SK-N-SH (cell line): ENCODE measurements around the gene IRS4. TPM values are rescaled to one million over a fixed set of nuclear protein-coding genes. Genes with fewer than 3 reads are reported as not detected.

Experiments
- CTCF ChIA-PET: fragments of 300-600, 350-600 bp; formaldehyde crosslinking; extraction: SDS; loops from one replicate; lab custom pipeline; 2021; lab: Yijun Ruan, JAX
- POLR2A ChIA-PET: fragments of 350-600 bp; sonication (Branson Sonifier 250); formaldehyde crosslinking; extraction: SDS; loops from one replicate; lab custom pipeline; 2020; ENCODE audit warnings: antibody characterized with exemption, inconsistent platforms; lab: Yijun Ruan, JAX
- DNase-seq: peaks from one replicate; pipeline ENCODE4 v3.0.0; 2012
- H2AFZ ChIP-seq: fragments of 200-600 bp; sonication (generic); 2 replicates; pipeline ENCODE4 v1.8.1; 2016; ENCODE audit warnings: antibody characterized with exemption, mild to moderate bottlenecking, low read depth
- H3F3A ChIP-seq: fragments of 200-600 bp; sonication (generic); replicated peaks from 2 replicates; pipeline ENCODE3; 2016; ENCODE audit warnings: antibody characterized with exemption, mild to moderate bottlenecking; ENCODE audit not compliant: insufficient read depth
- H3K27ac ChIP-seq, 2 experiments: fragments of 200-500 bp in 1 of 2; fragments of 200-600 bp in 1 of 2; sonication (Bioruptor generic) in 1 of 2; sonication (generic), shearing (Covaris generic) in 1 of 2; 2 replicates each; pipeline versions ENCODE4 v1.5.1 to v1.6.1; 2014 to 2016; ENCODE audit warnings: low read depth in 2 of 2, inconsistent platforms in 1 of 2, low read length in 1 of 2, mild to moderate bottlenecking in 1 of 2, mixed read lengths in 1 of 2
- H3K27me3 ChIP-seq: fragments of 200-600 bp; sonication (generic), shearing (Covaris generic); 2 replicates; pipeline ENCODE4 v1.6.1; 2016; ENCODE audit warnings: mixed run types; ENCODE audit not compliant: insufficient read depth
- H3K36me3 ChIP-seq, 2 experiments: fragments of 200-500 bp in 1 of 2; fragments of 200-600 bp in 1 of 2; sonication (Bioruptor generic) in 1 of 2; sonication (generic) in 1 of 2; replicated peaks in 1 of 2; 2 replicates each; pipeline versions ENCODE3 to v1.5.1; 2014 to 2016; ENCODE audit warnings: low read length in 1 of 2, mild to moderate bottlenecking in 1 of 2; ENCODE audit not compliant: insufficient read depth in 2 of 2, control insufficient read depth in 1 of 2
- H3K4me1 ChIP-seq, 2 experiments: fragments of 200-500 bp in 1 of 2; fragments of 200-600 bp in 1 of 2; sonication (Bioruptor generic) in 1 of 2; sonication (generic), shearing (Covaris generic) in 1 of 2; 2 replicates each; pipeline versions ENCODE4 v1.5.1 to v1.6.1; 2014 to 2016; ENCODE audit warnings: low read depth in 1 of 2, low read length in 1 of 2, mixed run types in 1 of 2; ENCODE audit not compliant: insufficient read depth in 2 of 2, control insufficient read depth in 1 of 2
- H3K4me2 ChIP-seq: fragments of 200-600 bp; sonication (generic), shearing (Covaris generic); 2 replicates; pipeline ENCODE4 v1.6.1; 2017; ENCODE audit warnings: mixed run types
- H3K4me3 ChIP-seq, 2 experiments: fragments of 200-500 bp in 1 of 2; fragments of 200-600 bp in 1 of 2; sonication (Bioruptor generic) in 1 of 2; sonication (generic), shearing (Covaris generic) in 1 of 2; 2 replicates each; pipeline versions ENCODE4 v1.5.1 to v1.8.1; 2014 to 2016; ENCODE audit warnings: low read depth in 2 of 2, inconsistent platforms in 1 of 2, low read length in 1 of 2, mild to moderate bottlenecking in 1 of 2, mixed read lengths in 1 of 2, moderate library complexity in 1 of 2
- H3K79me2 ChIP-seq: fragments of 200-600 bp; sonication (generic); 2 replicates; pipeline ENCODE4 v1.8.1; 2017; ENCODE audit warnings: mild to moderate bottlenecking; ENCODE audit not compliant: insufficient read depth
- H3K9ac ChIP-seq: fragments of 200-600 bp; sonication (generic); 2 replicates; pipeline ENCODE4 v1.6.1; 2017; ENCODE audit warnings: mixed run types
- H3K9me2 ChIP-seq: fragments of 200-600 bp; sonication (generic); 2 replicates; pipeline ENCODE4 v1.6.1; 2017; ENCODE audit warnings: mixed run types
- H3K9me3 ChIP-seq: fragments of 200-600 bp; sonication (generic); 2 replicates; pipeline ENCODE4 v1.6.1; 2017; ENCODE audit warnings: mixed run types, mild to moderate bottlenecking, moderate library complexity
- H4K20me1 ChIP-seq: fragments of 200-600 bp; sonication (generic); 2 replicates; pipeline ENCODE4 v1.6.1; 2017; ENCODE audit warnings: mild to moderate bottlenecking, mixed run types; ENCODE audit not compliant: insufficient read depth
- CTCF ChIP-seq: fragments of 200-600 bp; sonication (generic); IDR thresholded peaks from 2 replicates; pipeline ENCODE4 v1.6.1; 2017; ENCODE audit warnings: antibody characterized with exemption, mild to moderate bottlenecking, moderate library complexity
- ELF1 ChIP-seq: IDR thresholded peaks from 2 replicates; pipeline ENCODE4 v1.4.0; 2012
- EZH2phosphoT487 ChIP-seq: fragments of 200-600 bp; sonication (generic); IDR thresholded peaks from 2 replicates; pipeline ENCODE4 v1.6.1; 2017; ENCODE audit warnings: low read depth, mixed run types, mild to moderate bottlenecking, antibody characterized with exemption, moderate library complexity, borderline replicate concordance
- FOXM1 ChIP-seq: IDR thresholded peaks from 2 replicates; pipeline ENCODE4 v1.4.0; 2012; ENCODE audit warnings: low read depth, mild to moderate bottlenecking
- GATA2 ChIP-seq: sonication (generic); formaldehyde crosslinking; IDR thresholded peaks from 2 replicates; pipeline ENCODE4 v1.5.0; 2020; ENCODE audit warnings: mild to moderate bottlenecking, missing genetic modification reagents
- IRF3 ChIP-seq: fragments of 150-350 bp; IDR thresholded peaks from 2 replicates; pipeline ENCODE4 v1.6.1; 2016; ENCODE audit warnings: mild to moderate bottlenecking, low read depth, low read length
- MEF2A ChIP-seq: IDR thresholded peaks from 2 replicates; pipeline ENCODE4 v1.4.0; 2012; ENCODE audit warnings: low read depth, borderline replicate concordance
- MXI1 ChIP-seq: IDR thresholded peaks from 2 replicates; pipeline ENCODE4 v1.6.1; 2012; ENCODE audit warnings: mild to moderate bottlenecking, low read depth, low read length, improper control_type of control experiment
- NFIC ChIP-seq: IDR thresholded peaks from 2 replicates; pipeline ENCODE4 v1.4.0; 2012; ENCODE audit warnings: borderline replicate concordance
- PBX3 ChIP-seq: IDR thresholded peaks from 2 replicates; pipeline ENCODE4; 2012
- POLR2AphosphoS5 ChIP-seq: IDR thresholded peaks from 2 replicates; pipeline ENCODE4 v1.6.1; 2012; ENCODE audit warnings: low read depth, low read length
- RAD21 ChIP-seq: IDR thresholded peaks from 2 replicates; pipeline ENCODE4 v1.6.1; 2012; ENCODE audit warnings: mild to moderate bottlenecking, low read length
- REST ChIP-seq: IDR thresholded peaks from 2 replicates; pipeline ENCODE4 v1.6.1; 2012; ENCODE audit warnings: mild to moderate bottlenecking, low read depth, low read length, moderate library complexity
- RFX5 ChIP-seq: IDR thresholded peaks from 2 replicates; pipeline ENCODE4 v1.6.1; 2012; ENCODE audit warnings: mild to moderate bottlenecking, improper control_type of control experiment, low read length
- RXRA ChIP-seq: IDR thresholded peaks from 2 replicates; pipeline ENCODE4 v1.4.0; 2012; ENCODE audit warnings: low read depth, mild to moderate bottlenecking, borderline replicate concordance
- TAF1 ChIP-seq: IDR thresholded peaks from 2 replicates; pipeline ENCODE4 v1.6.1; 2012; ENCODE audit warnings: low read depth, mild to moderate bottlenecking, low read length, moderate library complexity, borderline replicate concordance
- YY1 ChIP-seq: IDR thresholded peaks from 2 replicates; pipeline ENCODE4 v1.4.0; 2012; ENCODE audit warnings: low read depth, mild to moderate bottlenecking
- ZBTB33 ChIP-seq: IDR thresholded peaks from 2 replicates; pipeline ENCODE4 v1.4.0; 2012; ENCODE audit warnings: low read depth, borderline replicate concordance
- WGBS: methylation state at CpG from one replicate; pipeline ENCODE4 v1.1.6; 2017; ENCODE audit warnings: low lambda C conversion rate; 5-methylcytosine and 5-hydroxymethylcytosine counted together
- polyA plus RNA-seq, 3 experiments: library from polyadenylated mRNA; depleted of rRNA; stranded (reverse); fragments of >200 nt; gene quantifications; 2 replicates each; pipeline ENCODE4 v1.2.3, GENCODE V29; 2012

The IRS4 gene
- polyA plus RNA-seq, 1 of the 3 experiments (the other 2 are of a cell fraction) = not detected

GRCh38 chrX:108722561-108722960, 13.8 kb downstream of the IRS4 start:
- H3K9me2 ChIP-seq = no peaks in the 10 kb centered on the region
- H2AFZ ChIP-seq = no peak overlapping the region
- H3K4me2 ChIP-seq = no peak overlapping the region
- no peaks in the 10 kb centered on the region for H3K36me3 ChIP-seq
- ChIA-PET POLR2A (no interaction called here), CTCF (no interaction called here)
- TF ChIP-seq MEF2A = no peak
- no peak for TF ChIP-seq RFX5
- TF ChIP-seq CTCF = no peak
- no peak for TF ChIP-seq TAF1
- no peak for TF ChIP-seq REST
- TF ChIP-seq RAD21 = no peak
- no peak for TF ChIP-seq FOXM1
- TF ChIP-seq RXRA = no peak
- TF ChIP-seq GATA2 (CRISPR knock-in tag) = no peak
- TF ChIP-seq ELF1 = no peak
- TF ChIP-seq YY1 = no peak
- no peak for TF ChIP-seq NFIC
- no peak for TF ChIP-seq IRF3
- no peak for TF ChIP-seq PBX3
- no peak for TF ChIP-seq EZH2phosphoT487
- TF ChIP-seq ZBTB33 = no peak
- no peak for TF ChIP-seq MXI1
- TF ChIP-seq POLR2AphosphoS5 = no peak
- H3K27me3 ChIP-seq = peaks cover 16% of the 10 kb centered on the region; the same call in 1 of the 2 replicates
- no peak for DNase-seq
- no peak overlapping the region for H3K9ac ChIP-seq
- H3K4me1 ChIP-seq = no peaks in the 10 kb centered on the region
- WGBS = 0% methylated on average over 2 of the region's 2 CpGs
- H3K4me3 ChIP-seq = no peak overlapping the region
- H3F3A ChIP-seq = no peaks in the 10 kb centered on the region
- H3K79me2 ChIP-seq = no peaks in the 10 kb centered on the region
- no peaks in the 10 kb centered on the region for H4K20me1 ChIP-seq
- no peak overlapping the region for H3K27ac ChIP-seq
- H3K9me3 ChIP-seq = no peaks in the 10 kb centered on the region
